Measurements from ENCODE around the gene CHRNA4.

DNA sequence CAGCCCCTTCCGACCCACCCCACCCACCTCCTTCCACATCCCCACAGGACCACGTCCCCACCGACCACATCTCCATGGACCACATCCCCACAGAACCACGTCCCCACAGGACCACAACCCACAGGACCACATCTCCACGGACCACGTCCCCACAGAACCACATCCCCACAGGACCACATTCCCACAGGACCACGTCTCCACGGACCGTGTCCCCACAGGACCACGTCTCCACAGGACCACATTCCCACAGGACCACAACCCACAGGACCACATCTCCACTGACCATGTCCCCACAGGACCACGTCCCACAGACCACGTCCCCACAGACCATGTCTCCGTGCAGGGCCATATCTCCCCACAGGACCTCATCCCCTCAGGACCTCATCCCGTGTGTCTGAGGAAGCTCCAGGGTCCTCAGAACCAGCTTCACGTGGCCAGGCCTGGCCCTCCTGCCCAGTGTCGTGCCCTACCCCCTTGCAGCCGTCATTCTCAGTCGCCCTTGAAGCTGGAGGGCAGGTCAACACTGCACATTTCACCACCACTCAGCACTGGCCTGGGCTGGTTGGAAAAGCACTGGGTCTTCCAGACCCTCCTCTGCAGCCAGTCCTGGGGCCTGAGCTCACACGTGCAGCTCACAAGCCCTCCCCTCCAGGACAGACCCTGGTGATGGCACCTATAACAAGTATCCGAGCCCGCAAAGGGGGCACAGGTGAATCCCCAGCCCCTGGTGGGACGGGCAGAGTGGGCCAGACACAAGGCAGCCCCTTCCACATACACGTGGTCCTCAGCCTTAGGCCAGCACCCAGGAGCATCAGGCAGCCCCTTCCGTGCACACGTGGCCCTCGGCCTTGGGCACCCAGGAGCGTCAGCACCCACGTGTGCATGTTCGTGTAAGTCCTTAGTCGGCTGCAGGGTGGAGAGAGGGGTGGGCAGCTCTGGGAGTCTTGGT is 3.9 kb downstream of the CHRNA4 start:
- no peak for TF ChIP-seq POLR2AphosphoS5 (IDR thresholded peaks at IDR 0.05)
- TF ChIP-seq, protein P1, sequence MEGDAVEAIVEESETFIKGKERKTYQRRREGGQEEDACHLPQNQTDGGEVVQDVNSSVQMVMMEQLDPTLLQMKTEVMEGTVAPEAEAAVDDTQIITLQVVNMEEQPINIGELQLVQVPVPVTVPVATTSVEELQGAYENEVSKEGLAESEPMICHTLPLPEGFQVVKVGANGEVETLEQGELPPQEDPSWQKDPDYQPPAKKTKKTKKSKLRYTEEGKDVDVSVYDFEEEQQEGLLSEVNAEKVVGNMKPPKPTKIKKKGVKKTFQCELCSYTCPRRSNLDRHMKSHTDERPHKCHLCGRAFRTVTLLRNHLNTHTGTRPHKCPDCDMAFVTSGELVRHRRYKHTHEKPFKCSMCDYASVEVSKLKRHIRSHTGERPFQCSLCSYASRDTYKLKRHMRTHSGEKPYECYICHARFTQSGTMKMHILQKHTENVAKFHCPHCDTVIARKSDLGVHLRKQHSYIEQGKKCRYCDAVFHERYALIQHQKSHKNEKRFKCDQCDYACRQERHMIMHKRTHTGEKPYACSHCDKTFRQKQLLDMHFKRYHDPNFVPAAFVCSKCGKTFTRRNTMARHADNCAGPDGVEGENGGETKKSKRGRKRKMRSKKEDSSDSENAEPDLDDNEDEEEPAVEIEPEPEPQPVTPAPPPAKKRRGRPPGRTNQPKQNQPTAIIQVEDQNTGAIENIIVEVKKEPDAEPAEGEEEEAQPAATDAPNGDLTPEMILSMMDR (IDR thresholded peaks at IDR 0.05): no peak
